GM19035 (cell line): Measurements from ENCODE around the gene COL21A1.
A peak's percentile ranks its signal among the peaks of the same experiment; 100 is the strongest.
"Not testable (repeated sequence)": the region's sequence is repeated elsewhere in the genome, so short reads cannot be mapped to it uniquely, and the experiment has no call there.

ENCODE experiments used
- ATAC-seq: cut with Tn5 transposase; IDR thresholded peaks from one replicate; pipeline ENCODE4 v1.9.1; 2021; ENCODE audit not compliant: unreplicated experiment

The COL21A1 gene

GRCh38 chr6:56246881-56247653, at the start of gene COL21A1:
Gene COL21A1, minus strand, starts transcription at chr6:56247580. Its CDS starts 64,962 bp downstream, at chr6:56182618.
- no peak for ATAC-seq

GRCh38 chr6:56293781-56294180, 46.4 kb upstream of the COL21A1 start:
- ATAC-seq = no peak

- ATAC-seq = peak; percentile 57
Measured at GRCh38 chr6:56292505-56293181, 45.3 kb upstream of the COL21A1 start.

GRCh38 chr6:56291302-56291917, 44.0 kb upstream of the COL21A1 start:
- ATAC-seq = no peak

- ATAC-seq = no peak
Measured at GRCh38 chr6:56289721-56290120, 42.3 kb upstream of the COL21A1 start.

DNA sequence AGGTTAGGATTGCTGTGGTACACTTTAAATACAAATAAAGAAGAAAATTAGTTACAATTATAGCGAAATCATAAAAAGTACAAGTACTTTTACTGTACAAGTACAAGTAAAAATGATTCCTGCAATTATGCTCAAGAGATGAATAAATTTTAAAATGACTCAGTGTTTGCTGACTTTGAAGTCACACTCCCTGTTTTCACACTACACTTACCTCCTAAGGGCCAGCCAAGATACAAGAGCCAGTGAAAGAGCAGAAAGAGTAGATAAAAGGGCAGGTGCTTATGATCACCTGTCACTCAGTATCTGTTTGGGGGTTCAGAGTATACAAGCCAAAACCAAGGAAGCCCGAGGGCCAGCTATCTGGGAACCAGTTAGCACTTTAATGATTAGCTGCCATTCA, 41.0 kb upstream of the COL21A1 start:
- no peak for ATAC-seq

DNA sequence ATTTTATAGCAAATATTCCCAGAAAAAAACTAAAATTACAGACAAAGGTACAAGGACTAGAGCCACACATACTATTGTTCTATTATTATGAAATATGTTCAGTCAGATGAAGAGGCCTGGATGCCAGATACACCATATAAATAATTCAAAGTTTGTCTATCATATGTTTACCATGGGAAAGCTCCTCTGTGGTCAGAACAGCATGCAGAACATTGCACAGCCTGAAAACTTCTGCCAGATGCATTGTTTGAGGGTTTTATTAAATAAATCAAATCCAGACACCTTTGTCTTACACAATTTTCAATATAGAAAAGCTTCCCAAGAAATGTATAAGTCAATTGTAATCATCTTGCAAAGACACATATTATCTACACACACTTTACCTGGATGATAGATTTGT, 35.0 kb upstream of the COL21A1 start:
- ATAC-seq = no peak

DNA sequence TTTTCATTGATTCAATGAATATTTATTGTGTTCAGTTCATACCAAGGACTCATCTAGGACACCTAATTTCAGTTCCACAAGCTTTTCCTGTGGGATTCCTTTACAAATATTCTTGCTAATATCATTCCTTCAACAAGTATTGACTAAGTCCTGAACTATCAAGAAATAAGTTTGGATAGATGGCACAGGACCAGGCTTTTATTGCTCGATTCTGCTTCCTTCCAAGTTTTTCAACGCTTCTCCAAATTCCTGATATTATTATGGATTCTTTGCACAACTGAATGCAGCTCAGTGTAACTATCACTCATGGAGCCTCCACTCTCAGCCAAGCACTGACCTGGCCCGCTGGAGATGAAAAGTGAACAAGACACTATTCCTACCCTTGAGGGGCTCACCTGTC, 32.7 kb upstream of the COL21A1 start:
- no peak for ATAC-seq

GRCh38 chr6:56279331-56280080, 32.1 kb upstream of the COL21A1 start:
- ATAC-seq = no peak

DNA sequence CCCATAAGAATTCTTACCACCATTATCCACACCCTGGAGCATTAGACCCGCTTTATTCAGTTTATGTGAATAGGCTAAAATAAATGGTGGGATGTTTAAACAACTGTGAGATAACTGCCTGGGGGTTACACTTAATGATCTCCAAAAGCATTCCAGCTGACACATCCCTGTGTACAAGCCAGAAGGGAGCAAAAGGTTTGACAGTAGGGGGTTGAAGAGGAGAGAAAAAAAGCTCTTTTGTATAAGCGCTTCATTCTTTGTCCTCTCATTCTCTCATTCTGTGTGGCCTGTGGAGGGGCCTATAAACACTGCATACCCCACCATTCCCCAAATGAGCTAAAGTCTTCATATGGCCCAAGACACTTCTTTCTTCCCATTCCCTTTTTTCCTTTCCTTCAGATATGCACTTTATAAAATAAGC, 30.8 kb upstream of the COL21A1 start:
- no peak for ATAC-seq

DNA sequence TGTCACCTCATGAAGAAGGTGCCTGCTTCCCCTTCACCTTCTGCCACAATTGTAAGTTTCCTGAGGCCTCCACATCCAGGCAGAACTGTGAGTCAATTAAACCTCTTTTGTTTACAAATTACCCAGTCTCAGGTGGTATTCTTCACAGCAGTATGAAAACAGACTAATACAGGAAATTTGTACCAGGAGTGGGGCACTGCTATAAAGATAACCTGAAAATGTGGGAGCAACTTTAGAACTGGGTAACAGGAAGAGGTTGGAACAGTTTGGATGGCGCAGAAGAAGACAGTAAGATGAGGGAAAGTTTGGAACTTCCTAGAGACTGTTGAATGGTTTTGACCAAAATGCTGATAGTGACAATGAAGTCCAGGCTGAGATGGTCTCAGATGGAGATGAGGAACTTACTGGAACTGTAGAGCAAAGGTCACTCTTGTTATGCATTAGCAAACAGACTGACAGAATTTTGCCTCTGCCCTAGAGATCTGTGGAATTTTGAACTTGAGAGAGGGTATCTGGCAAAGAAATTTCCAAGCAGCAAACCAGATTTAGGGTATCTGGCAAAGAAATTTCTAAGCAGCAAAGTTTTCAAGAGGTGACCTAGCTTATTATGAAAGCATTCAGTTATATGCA, 23.5 kb upstream of the COL21A1 start:
- ATAC-seq = no peak

DNA sequence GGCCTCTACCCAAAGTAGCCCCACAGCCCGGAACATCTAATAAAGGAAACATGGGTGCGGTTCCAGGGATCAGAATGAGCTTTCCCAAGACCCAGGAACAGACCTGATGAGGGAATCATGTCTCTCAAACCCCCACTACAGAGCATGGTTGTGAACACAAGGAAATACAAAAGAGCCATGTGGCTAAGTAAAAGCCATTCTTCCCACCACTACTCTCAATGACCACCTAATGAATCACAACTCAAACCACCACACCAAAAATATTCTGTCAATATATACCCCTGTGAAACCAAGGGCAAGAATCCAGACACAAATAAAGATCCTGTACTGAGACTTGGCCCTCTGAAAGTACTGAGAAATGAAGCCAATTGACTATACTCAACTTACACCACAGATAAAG, 20.9 kb upstream of the COL21A1 start:
- no peak for ATAC-seq

- no peak for ATAC-seq
Measured at GRCh38 chr6:56266011-56266410, 18.6 kb upstream of the COL21A1 start.

DNA sequence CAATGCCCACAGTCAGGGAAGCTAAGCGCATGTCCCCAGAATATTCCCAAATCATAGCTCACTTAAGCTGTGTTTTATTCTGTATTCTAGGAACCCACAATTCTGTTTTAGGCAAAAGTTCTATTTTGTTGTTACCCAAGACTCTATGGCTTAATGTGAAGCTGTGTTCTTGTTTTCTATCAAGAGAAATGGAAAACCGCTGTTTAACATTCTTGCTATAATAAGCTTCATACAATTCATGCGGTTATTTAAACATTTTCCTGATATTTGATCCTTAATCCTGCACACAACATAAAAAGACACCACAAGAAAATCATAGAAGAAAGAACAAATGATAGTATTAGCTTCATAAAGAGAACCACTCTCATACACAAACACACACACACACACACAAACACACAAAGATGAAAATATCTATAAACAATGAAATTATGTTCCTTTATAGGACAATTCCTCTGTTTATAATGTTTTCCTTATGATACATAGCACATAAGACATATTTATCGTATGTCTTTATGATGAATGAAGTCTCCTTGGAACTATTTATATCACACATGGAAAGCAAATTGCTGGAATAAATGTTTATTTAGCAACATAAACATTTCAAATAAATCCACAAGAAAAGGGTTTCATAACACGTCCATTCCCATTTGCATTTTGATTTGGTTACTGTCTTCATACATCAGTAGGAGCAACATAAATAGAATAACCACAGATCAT, 16.4 kb upstream of the COL21A1 start:
- no peak for ATAC-seq

- ATAC-seq = not testable (repeated sequence)
Measured at GRCh38 chr6:56260593-56260992, 13.2 kb upstream of the COL21A1 start.

DNA sequence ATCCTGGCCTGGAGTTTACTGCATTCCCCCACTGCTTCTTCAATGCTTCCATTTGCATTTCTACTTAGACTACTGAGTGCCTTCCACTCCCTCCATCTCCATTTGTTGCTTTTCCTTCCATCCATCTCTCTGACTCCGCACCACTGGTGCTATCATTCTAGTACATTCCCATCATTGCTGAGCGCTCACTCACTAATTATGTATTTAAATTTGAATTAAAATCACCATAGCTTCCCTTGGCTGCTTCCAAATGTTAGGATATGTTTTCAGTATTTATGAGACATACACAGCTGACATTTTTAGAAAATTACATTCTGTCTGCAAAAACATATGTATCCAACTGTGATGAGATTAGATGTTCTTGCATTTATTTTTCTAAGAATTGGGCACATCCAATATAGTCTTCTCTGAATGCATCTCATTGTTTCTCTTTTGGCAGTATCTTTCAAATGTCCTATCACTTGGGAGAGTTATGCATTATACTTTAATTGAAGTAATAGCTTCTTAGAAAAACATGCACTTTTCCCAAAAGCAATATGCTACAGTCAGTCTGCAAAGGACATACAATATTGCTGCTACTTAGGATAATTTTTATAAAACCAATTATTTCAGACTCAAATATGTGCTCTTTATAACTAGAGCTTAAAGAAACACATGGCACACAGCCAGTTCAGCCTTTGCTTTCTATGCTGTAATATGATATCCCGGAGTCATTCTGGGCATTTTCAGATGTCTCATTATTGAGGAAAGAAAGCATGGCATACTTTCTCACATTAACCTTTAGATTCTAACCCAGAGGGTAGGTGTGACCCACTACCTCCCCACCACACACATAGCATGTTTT, 12.1 kb upstream of the COL21A1 start:
- ATAC-seq = no peak

DNA sequence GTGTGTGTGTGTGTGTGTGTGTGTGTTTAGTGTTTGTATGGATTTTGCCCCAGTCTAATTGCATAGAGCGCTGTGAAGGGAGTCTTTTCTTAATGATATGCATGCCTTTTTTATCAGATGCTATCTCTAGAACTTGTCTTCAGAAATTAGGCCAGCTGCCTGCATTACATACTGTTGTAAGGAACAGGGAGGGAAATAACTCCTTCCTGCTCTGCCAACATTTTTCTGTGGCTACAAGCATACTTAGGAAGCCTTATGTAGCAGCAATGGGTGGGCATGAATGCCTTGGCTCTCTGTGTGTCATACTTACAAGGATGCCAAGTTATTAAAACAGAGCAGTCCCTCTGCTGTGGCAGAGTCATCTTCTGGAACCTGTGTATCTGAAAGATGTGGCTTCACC, 8.0 kb upstream of the COL21A1 start:
- ATAC-seq = no peak

GRCh38 chr6:56250266-56250665, 2.9 kb upstream of the COL21A1 start:
- ATAC-seq = no peak

GRCh38 chr6:56247654-56248122, 308 bp upstream of the COL21A1 start:
- ATAC-seq = no peak
